GM23248 (cell line): ENCODE data around the gene GP2.

Source experiments
- EZH2 ChIP-seq: fragments of 200-600 bp; sonication (generic); IDR thresholded peaks from 2 replicates; pipeline ENCODE4 v1.6.1; 2018; ENCODE audit warnings: antibody characterized with exemption, mild to moderate bottlenecking; ENCODE audit not compliant: insufficient read depth, poor library complexity, severe bottlenecking
- EZH2phosphoT487 ChIP-seq: fragments of 200-600 bp; sonication (generic); IDR thresholded peaks from 2 replicates; pipeline ENCODE4 v1.6.1; 2018; ENCODE audit warnings: antibody characterized with exemption, moderate library complexity, mild to moderate bottlenecking, low read depth; ENCODE audit not compliant: insufficient read depth

- TF ChIP-seq EZH2 (no peak), EZH2phosphoT487 (no peak)
Measured at GRCh38 chr16:20363191-20363590, 35.9 kb upstream of the GP2 start.
